B cell (primary cell): ENCODE measurements around the gene SFXN4. TPM values are rescaled to one million over a fixed set of nuclear protein-coding genes. Genes with fewer than 3 reads are reported as not detected.
"Not testable (repeated sequence)": the region's sequence is repeated elsewhere in the genome, so short reads cannot be mapped to it uniquely, and the experiment has no call there.

Experiments used
- ATAC-seq: fragments of 200-7000 bp; cut with Tn5 transposase; one replicate; pipeline ENCODE4 v1.10.0; 2021; ENCODE audit warnings: low read depth, mild to moderate bottlenecking, moderate number of reproducible peaks, moderate library complexity
- CTCF ChIA-PET: fragments of 350-600 bp; sonication (Branson Sonifier 250); formaldehyde crosslinking; loops from one replicate; lab custom pipeline; 2021; ENCODE audit warnings: antibody characterized with exemption, inconsistent platforms; lab: Charles Lee
- POLR2A ChIA-PET: fragments of 350-600 bp; sonication (Branson Sonifier 250); formaldehyde crosslinking; loops from one replicate; lab custom pipeline; 2021; ENCODE audit warnings: antibody characterized with exemption; lab: Charles Lee
- DNase-seq: peaks from one replicate; pipeline ENCODE4 v3.0.0; 2013
- H2AFZ ChIP-seq: 2 replicates; pipeline ENCODE4 v1.6.1; 2012; ENCODE audit warnings: mild to moderate bottlenecking, low read depth, low read length; ENCODE audit not compliant: insufficient read depth, poor library complexity, severe bottlenecking
- H3K27ac ChIP-seq, 2 donors: 1 replicate in 1 of 2; 2 replicates in 1 of 2; pipeline ENCODE4 v1.5.1; 2012 to 2013; ENCODE audit warnings: low read length in 2 of 2, mild to moderate bottlenecking in 2 of 2, moderate library complexity in 1 of 2
- H3K27me3 ChIP-seq, 4 experiments: fragments of 200-600 bp in 1 of 4; sonication (generic) in 1 of 4; replicated peaks in 1 of 4; 1 replicate in 2 of 4; 2 replicates in 2 of 4; pipeline versions ENCODE4 v1.6.1 to v1.7.0; 2013 to 2016; ENCODE audit warnings: low read length in 3 of 4, mild to moderate bottlenecking in 2 of 4, mixed read lengths in 1 of 4, moderate library complexity in 1 of 4; ENCODE audit not compliant: insufficient read depth in 4 of 4, control insufficient read depth in 3 of 4; ENCODE audit errors: control extremely low read depth in 1 of 4
- H3K36me3 ChIP-seq, 2 experiments: replicated peaks in 1 of 2; 1 replicate in 1 of 2; 2 replicates in 1 of 2; pipeline versions ENCODE4 v1.6.1 to v1.7.1; 2013; ENCODE audit warnings: low read length in 1 of 2; ENCODE audit not compliant: insufficient read depth in 2 of 2, control insufficient read depth in 1 of 2; ENCODE audit errors: control extremely low read depth in 1 of 2, extremely low read depth in 1 of 2
- H3K4me1 ChIP-seq, 2 donors: fragments of 200-600 bp in 1 of 2; sonication (generic) in 1 of 2; 1 replicate in 1 of 2; 2 replicates in 1 of 2; pipeline versions ENCODE4 v1.5.1 to v1.6.1; 2013 to 2017; ENCODE audit warnings: low read length in 2 of 2; ENCODE audit not compliant: control insufficient read depth in 2 of 2, insufficient read depth in 2 of 2
- H3K4me2 ChIP-seq: replicated peaks from 2 replicates; pipeline ENCODE3; 2012; ENCODE audit warnings: mild to moderate bottlenecking, low read depth, low read length; ENCODE audit not compliant: poor library complexity, severe bottlenecking
- H3K4me3 ChIP-seq, 5 experiments: fragments of 200-600 bp in 1 of 5; sonication (generic) in 1 of 5; 1 replicate in 3 of 5; 2 replicates in 2 of 5; pipeline versions ENCODE4 v1.5.1 to v1.7.0; 2011 to 2016; ENCODE audit warnings: low read length in 4 of 5, mild to moderate bottlenecking in 4 of 5, low read depth in 2 of 5, control low read depth in 1 of 5, moderate library complexity in 1 of 5; ENCODE audit not compliant: insufficient read depth in 1 of 5; ENCODE audit errors: control extremely low read depth in 1 of 5, extremely low read depth in 1 of 5
- H3K79me2 ChIP-seq: fragments of 200-600 bp; sonication (generic); one replicate; pipeline ENCODE4 v1.6.0; 2016; ENCODE audit warnings: low read length; ENCODE audit not compliant: control insufficient read depth, insufficient read depth
- H3K9ac ChIP-seq: fragments of 200-600 bp; sonication (generic); 2 replicates; pipeline ENCODE4 v1.6.1; 2017; ENCODE audit warnings: mild to moderate bottlenecking, low read length, moderate library complexity
- H3K9me3 ChIP-seq, 3 donors: one replicate each; pipeline versions ENCODE4 v1.6.1 to v1.7.1; 2013; ENCODE audit warnings: low read length in 2 of 3; ENCODE audit not compliant: control insufficient read depth in 2 of 3, insufficient read depth in 1 of 3; ENCODE audit errors: control extremely low read depth in 1 of 3
- H4K20me1 ChIP-seq: 2 replicates; pipeline ENCODE4 v1.6.0; 2012; ENCODE audit warnings: mild to moderate bottlenecking, low read length; ENCODE audit not compliant: insufficient read depth, control insufficient read depth, poor library complexity, severe bottlenecking
- H3K27ac Mint-ChIP-seq: one replicate; pipeline ENCODE4 v1.8.0; 2021; ENCODE audit warnings: mixed read lengths
- H3K27me3 Mint-ChIP-seq: one replicate; pipeline ENCODE4 v1.8.0; 2021; ENCODE audit warnings: mixed read lengths
- H3K4me1 Mint-ChIP-seq: one replicate; pipeline ENCODE4 v1.8.0; 2021; ENCODE audit warnings: mixed read lengths
- H3K4me3 Mint-ChIP-seq: one replicate; pipeline ENCODE4 v1.8.0; 2021; ENCODE audit warnings: mixed read lengths
- H3K9me3 Mint-ChIP-seq: one replicate; pipeline ENCODE4 v1.8.0; 2022; ENCODE audit warnings: mixed read lengths; ENCODE audit not compliant: insufficient read depth
- CTCF ChIP-seq: fragments of 200-600 bp; IDR thresholded peaks from one replicate; pipeline ENCODE4 v1.8.0; 2022; ENCODE audit warnings: antibody characterized with exemption, mild to moderate bottlenecking
- EZH2 ChIP-seq: IDR thresholded peaks from 2 replicates; pipeline ENCODE4 v1.6.1; 2012; ENCODE audit warnings: borderline replicate concordance, low read depth, mild to moderate bottlenecking, moderate library complexity, low read length; ENCODE audit not compliant: insufficient read depth, poor library complexity, severe bottlenecking
- WGBS: methylation state at CpG from one replicate; pipeline ENCODE4 v1.1.5; 2013; ENCODE audit warnings: missing lambda C conversion rate; ENCODE audit not compliant: insufficient coverage; 5-methylcytosine and 5-hydroxymethylcytosine counted together
- intact Hi-C: fragments of 100-400 bp; cut with micrococcal nuclease; formaldehyde crosslinking; loops from one replicate; pipeline ENCODE4 v1.10.0; 2022
- polyA plus RNA-seq: library from polyadenylated mRNA; depleted of rRNA; stranded (reverse); fragments of >200 nt; gene quantifications from 2 replicates; pipeline ENCODE4 v1.2.3, GENCODE V29; 2012
- total RNA-seq, 2 donors: library from RNA; stranded (reverse); fragments of 120-200 nt in 1 of 2; gene quantifications; 1 replicate in 1 of 2; 2 replicates in 1 of 2; pipeline versions ENCODE4 v1.2.3 to v1.2.4, GENCODE V29; 2013 to 2022

SFXN4 gene
- total and polyA plus RNA-seq, 2 donors (not counting 1 experiment from before 2014, with no cell fraction given): 9.8 to 15.4 TPM

GRCh38 chr10:119183664-119184412 is 18.3 kb upstream of the SFXN4 start:
- TF ChIP-seq CTCF: no peak
- no peak for TF ChIP-seq EZH2
- WGBS: 100% methylated on average over 1 of the region's 9 CpGs
- Mint-ChIP-seq H3K27ac (no peak overlapping the region), H3K27me3 (no peaks in the 10 kb centered on the region), H3K4me3 (no peak overlapping the region), H3K9me3 (no peaks in the 10 kb centered on the region), H3K4me1 (peaks cover 3% of the 10 kb centered on the region)
- ATAC-seq (no peak), DNase-seq (no peak)
- Histone ChIP-seq H3K4me1 (peaks cover 4 to 6% of the 10 kb centered on the region in 2 donors), H2AFZ (no peak overlapping the region), H3K27ac (no peak overlapping the region), H3K4me3 (no peak overlapping the region), H3K79me2 (peaks cover 12% of the 10 kb centered on the region), H3K9me3 (no peaks in the 10 kb centered on the region), H3K36me3 (no peaks in the 10 kb centered on the region), H3K4me2 (no peak overlapping the region), H3K9ac (no peak overlapping the region), H4K20me1 (no peaks in the 10 kb centered on the region), H3K27me3 (no peaks in the 10 kb centered on the region)
- ChIA-PET CTCF (interaction anchor here (0.6 kb wide), 1 partner anchor 125 kb away, joined by 3 read pairs; no protein-coding TSS in a partner anchor), POLR2A (no interaction called here)
- intact Hi-C loops: no loop called here

- H3K27me3 Mint-ChIP-seq, H3K9me3 ChIP-seq, DNase-seq, H3K4me3 ChIP-seq, H3K9me3 Mint-ChIP-seq, H3K27me3 ChIP-seq, ATAC-seq, H3K4me2 ChIP-seq, intact Hi-C loops, H3K27ac ChIP-seq, H4K20me1 ChIP-seq, H3K27ac Mint-ChIP-seq, H3K36me3 ChIP-seq, H3K9ac ChIP-seq, H3K4me3 Mint-ChIP-seq, H2AFZ ChIP-seq: not testable (repeated sequence)
- H3K4me1 Mint-ChIP-seq: peaks cover 23% of the 10 kb centered on the region
- Histone ChIP-seq H3K79me2 (peaks cover 41% of the 10 kb centered on the region), H3K4me1 (peaks cover 11 to 15% of the 10 kb centered on the region in 2 donors)
- ChIA-PET POLR2A (interaction anchor here (0.8 kb wide), 1 partner anchor 9 kb away, joined by 4 read pairs; no protein-coding TSS in a partner anchor), CTCF (interaction anchor here (0.7 to 1.1 kb wide), 5 partner anchors 13 to 237 kb away, joined by 4 to 6 read pairs (median 4); no protein-coding TSS in a partner anchor)
- 100% methylated on average over 2 of the region's 7 CpGs for WGBS
Measured at GRCh38 chr10:119180850-119181400, 15.4 kb upstream of the SFXN4 start.
